HG02840 (cell line): ENCODE measurements around the gene GPBP1.
"Not testable (repeated sequence)": the region's sequence is repeated elsewhere in the genome, so short reads cannot be mapped to it uniquely, and the experiment has no call there.

Experiments
- ATAC-seq: cut with Tn5 transposase; IDR thresholded peaks from one replicate; pipeline ENCODE4 v1.9.1; 2021; ENCODE audit warnings: mild to moderate bottlenecking, moderate library complexity, moderate number of reproducible peaks; ENCODE audit not compliant: unreplicated experiment, low FRiP score

Gene GPBP1

DNA sequence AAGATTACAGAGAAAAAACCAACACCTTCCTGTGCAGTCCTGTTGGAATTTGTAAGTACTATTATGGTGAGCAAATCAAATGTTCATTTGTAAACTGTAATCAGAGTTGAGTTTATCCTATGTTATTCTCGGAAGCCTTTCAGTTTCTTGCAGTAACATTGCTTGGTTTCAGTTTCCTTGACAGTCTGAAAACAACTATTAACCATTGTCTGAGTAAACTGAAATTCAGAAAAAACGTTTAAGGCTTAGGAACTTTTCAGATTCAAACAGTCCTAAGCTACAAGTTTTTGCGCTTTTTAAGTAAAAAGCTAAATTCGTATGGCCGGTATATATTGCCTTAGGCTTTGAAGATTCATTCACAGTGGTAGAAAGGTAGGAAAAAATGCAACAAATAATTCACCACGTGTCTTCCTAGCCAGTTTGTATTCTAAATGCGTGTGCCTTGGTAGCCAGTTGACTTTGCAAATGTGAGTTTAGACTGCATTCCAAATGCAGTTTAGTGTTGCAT, 2.5 kb downstream of the GPBP1 start:
- ATAC-seq, result no peak

DNA sequence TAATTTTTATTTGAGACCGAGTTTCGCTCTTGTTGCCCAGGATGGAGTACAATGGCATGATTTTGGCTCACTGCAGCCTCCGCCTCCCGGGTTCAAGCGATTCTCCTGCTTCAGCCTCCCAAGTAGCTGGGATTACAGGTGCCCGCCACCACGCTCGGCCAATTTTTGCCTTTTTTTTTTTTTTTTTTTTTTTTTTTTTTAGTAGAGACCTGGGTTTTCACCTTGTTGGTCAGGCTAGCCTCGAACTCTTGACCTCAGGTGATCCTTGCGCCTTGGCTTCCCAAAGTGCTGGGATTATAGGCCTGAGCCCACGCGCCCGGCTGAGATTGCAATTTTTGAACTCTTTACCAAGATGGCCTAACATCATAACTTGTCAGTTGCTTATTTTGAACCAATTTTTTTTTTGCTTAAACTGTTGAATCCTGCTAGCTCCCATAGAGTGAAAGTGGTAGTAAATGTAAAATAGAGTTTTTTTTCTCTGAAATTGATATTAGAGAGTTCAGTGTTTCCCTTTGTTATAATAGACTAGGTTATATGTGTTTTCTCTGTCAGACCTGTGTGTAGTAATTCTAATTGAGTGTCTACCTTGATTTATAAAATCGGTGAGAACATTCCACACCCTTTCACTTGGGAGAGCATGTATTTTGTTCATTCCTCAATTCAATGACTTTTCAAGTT, 3.8 kb downstream of the GPBP1 start:
- no peak for ATAC-seq

DNA sequence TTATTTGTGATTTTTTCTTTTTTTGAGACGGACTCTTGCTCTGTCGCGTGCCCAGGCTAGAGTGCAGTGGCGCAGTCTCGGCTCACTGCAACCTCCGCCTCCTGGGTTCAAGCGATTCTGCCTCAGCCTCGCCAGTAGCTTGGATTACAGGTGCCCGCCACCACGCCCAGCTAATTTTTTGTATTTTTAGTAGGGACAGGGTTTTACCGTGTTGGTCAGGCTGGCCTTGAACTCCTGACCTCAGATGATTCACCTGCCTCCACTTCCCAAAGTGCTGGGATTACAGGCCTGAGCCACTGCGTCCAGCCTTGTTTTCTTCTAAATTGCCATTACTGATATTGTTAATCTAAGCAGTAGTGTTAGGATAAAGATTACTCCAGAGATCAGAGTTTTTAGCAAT, 4.4 kb downstream of the GPBP1 start:
- ATAC-seq, result not testable (repeated sequence)

DNA sequence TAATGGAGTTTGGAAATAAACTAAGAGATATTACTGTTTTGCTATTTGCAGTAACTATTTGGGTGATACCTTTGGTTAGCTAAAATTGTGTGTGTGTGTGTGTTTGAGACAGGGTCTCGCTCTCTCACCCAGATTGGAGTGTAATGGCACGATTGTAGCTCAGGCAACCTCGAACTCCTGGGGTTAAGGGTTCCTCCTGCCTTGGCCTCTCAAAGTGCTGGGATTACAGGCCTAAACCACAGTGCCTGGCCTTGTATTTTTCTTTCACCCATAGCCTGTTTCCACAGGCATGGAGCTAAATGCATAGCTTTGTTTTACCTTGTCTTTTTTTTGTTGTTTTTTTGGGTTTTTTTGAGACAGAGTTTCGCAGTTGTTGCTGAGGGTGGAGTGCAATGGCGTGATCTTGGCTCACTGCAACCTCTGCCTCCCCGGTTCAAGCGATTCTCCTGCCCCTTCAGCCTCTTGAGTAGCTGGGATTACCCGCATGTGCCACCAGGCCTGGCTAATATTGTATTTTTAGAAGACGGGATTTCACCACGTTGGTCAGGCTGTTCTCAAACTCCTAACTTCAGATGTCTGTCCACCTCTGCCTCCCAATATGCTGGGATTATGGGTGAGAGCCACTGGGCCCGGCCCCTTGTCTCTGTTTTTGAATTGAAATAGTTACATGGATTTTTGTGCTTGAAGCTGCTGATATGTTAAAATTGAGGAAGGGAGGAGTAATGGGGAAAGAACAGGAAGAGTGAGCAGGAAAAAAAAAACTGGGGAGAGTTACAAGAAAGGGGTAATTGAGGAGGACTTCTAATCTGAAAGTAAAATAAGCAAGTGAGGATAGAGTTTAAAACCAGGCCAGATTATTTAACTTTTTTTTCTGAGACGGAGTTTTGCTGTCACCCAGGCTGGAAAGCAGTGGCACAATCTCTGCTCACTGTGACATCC, 5.7 kb downstream of the GPBP1 start:
- ATAC-seq, result no peak

DNA sequence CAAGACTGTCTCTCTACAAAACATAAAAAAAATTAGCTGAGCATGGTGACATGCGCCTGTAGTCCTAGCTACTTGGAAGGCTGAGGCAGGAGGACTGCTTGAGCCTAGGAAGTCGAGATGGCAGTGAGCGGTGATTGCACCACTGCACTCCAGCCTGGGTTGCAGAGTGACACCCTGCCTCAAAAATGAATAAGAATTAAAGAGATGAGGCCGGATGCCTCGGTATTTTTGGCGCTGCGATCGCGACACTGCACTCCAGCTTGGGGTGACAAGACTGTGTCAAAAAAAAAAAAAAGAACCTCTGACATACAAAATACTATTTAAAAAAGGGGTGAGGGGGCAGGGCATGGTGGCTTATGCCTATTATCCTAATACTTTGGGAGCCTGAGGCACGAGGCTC, 7.3 kb downstream of the GPBP1 start:
- ATAC-seq, result no peak

DNA sequence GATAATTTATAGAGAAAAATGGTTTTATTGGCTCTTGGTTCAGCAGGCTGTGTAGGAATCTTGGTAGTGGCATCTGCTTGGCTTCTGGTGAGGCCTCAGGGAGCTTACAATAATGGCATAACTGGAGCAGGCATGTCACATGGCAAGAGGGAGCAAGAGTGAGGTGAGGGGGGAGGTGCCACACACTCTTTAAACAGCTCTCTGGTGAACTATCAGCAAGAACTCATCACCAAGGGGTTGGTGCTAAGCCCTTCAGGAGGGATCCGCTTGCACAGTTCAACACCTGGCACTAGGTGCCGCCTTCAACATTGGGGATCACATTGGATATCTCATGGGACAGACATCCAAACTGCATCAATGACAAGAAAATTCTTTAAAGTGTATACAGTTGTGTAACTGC, 10.5 kb downstream of the GPBP1 start:
- ATAC-seq, result no peak

DNA sequence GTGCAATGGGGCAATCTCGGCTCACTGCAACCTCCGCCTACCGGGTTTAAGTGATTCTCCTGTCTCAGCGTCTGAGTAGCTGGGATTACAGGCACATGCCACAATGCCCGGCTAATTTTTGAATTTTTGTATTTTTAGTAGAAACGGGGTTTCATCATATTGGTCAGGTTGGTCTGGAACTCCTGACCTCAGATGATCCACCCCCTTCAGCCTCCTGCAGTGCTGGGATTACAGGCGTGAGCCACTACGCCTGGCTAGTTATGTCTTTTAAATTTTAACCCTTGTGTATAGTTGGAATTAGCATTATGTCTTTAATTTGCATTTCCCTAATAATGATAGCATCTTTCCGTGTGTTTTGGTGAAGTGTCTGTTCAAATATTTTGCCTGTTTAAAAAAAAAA, 11.5 kb downstream of the GPBP1 start:
- no peak for ATAC-seq

DNA sequence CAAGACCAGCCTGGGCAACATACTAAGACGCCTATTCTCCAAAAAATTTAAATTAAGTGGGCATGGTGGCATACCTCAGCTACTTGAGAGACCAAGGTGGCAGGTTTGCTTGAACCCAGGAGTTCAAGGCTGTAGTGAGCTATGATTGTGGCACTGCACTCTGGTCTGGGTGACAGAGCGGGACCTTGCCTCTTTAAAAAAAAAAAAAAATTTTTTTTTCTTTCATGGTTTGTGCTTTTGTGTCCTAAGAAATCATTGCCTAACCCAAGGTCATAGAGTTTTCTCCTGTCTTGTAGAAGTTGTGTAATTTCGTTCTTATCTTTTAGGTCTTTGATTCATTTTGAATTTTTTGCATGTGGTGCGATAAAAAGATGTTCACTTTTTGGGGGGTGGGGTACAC, 12.3 kb downstream of the GPBP1 start:
- no peak for ATAC-seq

DNA sequence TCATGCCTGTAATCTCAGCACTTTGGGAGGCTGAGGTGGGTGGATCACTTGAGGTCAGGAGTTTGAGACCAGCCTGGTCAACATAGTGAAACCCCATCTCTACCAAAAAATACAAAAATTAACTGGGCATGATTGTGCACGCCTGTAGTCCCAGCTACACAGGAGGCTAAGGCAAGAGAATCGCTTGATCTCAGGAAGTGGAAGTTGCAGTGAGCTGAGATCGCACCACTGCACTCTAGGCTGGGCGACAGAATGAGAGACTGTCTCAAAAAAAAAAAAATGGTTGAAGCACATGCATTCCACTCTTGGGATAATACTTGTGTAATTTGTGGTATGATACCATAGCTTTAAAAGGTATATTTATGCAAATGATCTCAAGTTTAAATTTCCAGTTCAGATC, 14.1 kb downstream of the GPBP1 start:
- not testable (repeated sequence) for ATAC-seq

DNA sequence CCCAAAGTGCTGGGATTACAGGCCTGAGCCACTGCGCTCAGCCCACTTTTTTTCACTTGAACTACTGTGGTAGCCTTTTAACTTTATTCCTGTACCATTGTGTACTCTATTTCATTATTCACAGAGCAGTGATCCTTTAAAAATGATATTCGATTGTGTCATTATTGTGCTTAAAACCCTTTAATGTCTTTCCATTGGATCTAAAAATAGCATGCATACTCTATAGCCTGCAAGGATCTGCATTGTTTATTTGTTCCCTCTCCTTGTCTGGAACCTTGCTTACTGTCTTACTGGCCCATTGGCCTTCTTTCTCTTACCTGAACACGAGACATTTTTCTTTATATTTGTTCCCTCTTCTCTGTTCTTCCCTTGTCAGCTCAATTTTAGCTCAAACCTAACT, 15.7 kb downstream of the GPBP1 start:
- ATAC-seq, result no peak

DNA sequence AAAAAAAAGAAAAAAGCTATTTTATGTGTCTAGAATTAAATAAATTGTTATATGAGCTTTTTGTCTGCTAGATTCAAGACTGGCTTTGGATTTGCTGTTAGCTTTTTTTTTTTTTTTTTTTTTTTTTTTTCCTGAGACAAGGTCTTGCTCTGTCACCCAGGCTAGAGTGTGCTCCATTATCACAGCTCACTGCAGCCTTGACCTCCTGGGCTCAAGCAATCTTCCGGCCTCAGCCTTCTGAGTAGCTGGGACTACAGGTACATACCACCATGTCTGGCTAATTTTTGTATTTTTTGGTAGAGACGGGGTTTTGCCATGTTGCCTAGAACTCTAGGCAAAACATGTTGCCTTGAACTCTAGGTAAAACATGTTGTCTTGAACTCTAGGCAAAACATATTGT, 16.7 kb downstream of the GPBP1 start:
- no peak for ATAC-seq

DNA sequence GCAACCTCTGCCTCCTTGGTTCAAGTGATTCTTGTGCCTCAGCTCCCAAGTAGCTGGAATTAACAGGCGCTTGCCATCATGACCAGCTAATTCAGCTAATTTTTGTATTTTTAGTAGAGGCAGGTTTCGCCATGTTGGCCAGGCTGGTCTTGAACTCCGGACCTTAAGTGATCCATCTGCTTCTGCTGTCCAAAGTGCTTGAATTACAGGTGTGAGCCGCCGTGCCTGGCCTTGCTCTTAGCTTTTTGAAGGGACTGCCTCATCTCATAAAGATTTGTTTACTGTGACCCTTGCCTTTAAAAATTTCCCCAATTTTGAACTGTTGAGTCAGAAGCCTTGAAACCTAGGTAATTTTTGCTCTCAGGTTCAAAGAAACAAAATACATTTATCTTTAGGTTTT, 17.3 kb downstream of the GPBP1 start:
- ATAC-seq, result no peak

DNA sequence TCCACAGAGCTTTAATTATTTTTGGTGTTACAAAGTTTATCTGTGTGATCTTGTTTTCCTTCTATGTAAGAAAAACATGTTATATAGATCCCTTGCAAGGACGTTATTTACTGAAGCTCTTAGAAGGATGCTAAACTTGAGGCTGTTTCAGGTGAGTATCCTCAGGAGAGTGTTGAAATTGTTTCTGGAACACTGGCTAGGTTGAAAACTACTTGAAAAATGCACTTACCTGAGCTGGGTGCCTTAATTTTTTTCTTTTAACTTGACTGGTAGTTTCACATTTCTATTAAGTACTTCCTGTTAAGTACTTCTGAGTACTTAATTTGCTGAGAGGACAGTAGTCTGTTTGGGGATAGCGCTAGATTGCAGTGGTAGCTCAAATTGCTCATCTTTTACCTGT, 18.1 kb downstream of the GPBP1 start:
- no peak for ATAC-seq

DNA sequence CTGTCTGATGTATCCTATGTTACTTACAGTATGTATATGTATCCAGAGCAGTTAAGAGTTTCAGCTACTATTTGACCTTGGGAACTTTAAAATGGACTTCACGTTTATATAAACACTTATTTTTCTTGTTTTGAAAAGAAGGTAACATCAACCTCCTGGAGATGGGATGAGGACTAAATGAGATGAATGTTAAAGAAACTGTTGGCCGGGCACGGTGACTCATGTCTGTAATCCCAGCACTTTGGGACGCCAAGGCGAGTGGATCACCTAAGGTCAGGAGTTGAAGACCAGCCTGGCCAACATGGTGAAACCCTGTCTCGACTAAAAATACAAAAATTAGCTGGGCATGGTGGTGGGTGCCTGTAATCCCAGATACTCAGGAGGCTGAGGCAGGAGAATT, 19.0 kb downstream of the GPBP1 start:
- ATAC-seq, result not testable (repeated sequence)

DNA sequence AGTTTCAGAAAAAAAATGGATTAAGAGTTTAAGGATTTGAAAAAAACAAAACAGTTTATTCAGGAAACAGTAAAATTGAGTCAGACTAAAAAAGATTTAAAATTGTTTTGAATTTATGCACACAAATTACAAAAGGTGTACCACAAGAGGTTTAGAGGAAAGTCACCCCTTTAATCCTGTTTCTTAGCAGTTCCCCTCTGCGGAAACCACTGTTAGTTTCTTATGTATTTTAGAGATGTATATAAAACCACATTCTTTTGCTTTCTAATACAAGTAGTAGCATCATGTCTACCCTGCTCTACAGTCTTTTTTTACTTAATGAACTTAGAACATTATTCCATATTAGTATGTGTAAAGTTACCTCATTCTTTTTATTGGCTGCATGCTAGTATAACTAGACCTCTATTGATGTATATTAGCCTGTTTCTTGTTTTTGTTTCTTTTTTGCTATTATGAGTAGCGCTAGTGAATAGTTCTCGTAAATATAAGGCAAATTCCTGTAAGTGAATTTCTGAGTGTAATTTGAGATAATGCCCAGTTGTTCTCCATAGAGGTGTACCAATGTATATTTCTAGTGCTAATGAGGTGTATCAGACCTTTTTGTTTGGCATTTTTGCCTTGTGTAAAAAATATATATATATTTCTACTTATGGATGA, 20.0 kb downstream of the GPBP1 start:
- ATAC-seq, result no peak

DNA sequence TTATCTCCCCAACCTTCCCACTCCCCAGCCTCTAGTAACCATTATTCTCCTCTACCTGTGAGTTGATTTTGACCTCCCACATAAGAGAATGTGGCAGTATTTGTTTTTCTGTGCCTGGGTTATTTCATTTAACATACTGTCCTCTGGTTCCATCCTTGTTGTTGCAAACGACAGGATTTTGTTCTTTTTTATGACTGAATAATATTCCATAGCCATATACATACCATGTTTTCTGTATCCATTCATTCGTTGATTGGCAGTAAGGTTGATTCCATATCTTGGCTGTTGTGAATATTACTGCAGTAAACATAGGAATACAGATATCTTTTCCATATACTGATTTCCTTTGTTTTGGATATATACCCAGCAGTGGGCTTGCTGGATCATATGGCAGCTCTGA, 20.8 kb downstream of the GPBP1 start:
- ATAC-seq, result no peak

DNA sequence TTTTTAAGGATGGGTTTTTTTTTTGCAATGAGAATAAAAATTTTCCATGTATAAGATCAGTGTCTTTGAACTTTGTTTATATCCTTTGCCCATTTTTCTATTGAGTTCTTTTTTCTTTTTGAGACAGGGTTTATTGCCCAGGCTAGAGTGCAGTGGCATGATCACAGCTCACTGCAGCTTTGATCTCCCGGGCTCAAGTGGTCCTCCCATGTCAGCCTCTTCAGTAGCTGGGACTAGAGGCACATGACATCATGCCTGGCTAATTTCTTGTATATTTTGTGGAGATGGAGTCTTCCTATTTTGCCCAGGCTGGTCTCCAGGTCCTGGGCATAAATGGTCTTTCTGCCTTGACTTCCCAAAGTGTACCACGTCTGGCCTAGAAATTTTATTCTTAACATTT, 21.2 kb downstream of the GPBP1 start:
- ATAC-seq, result no peak

DNA sequence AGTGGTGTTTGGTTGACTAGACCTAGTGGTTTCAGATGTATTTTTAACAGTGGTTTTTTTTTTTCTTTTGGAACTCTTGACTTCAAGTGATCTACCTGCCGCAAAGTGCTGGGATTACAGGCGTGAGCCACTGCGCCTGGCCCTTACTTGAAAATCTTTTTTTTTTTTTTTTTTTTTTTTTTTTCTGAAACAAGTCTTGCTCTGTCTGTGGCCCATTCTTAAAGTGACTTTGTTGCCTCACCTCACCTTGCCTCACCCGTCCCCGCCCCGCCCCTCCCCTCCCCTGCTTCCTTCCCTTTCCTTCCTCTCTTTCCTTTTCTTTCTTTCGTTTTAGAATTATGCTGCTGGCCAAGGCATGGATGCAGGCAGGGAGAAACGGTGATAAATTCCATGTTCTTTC, 26.0 kb downstream of the GPBP1 start:
- ATAC-seq, result no peak

DNA sequence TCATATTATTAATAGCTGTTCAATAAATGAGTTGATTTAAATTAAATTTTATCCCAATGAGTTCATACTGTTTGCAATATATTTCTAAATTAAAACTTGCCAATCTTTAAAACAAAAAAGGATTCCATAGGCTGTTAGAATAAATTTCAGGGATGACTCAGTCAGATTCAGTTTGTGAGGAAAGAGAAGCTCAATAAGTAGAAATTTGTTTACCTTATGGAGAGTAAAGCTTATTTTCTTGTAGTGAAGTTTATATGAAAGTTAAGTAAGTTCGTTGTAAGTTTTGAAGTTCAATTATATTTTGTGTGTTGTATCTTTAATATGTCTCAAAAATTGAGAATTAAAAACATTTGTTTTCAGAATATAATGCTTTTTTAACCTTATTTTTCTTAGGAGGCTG, 29.0 kb downstream of the GPBP1 start:
- ATAC-seq, result no peak

DNA sequence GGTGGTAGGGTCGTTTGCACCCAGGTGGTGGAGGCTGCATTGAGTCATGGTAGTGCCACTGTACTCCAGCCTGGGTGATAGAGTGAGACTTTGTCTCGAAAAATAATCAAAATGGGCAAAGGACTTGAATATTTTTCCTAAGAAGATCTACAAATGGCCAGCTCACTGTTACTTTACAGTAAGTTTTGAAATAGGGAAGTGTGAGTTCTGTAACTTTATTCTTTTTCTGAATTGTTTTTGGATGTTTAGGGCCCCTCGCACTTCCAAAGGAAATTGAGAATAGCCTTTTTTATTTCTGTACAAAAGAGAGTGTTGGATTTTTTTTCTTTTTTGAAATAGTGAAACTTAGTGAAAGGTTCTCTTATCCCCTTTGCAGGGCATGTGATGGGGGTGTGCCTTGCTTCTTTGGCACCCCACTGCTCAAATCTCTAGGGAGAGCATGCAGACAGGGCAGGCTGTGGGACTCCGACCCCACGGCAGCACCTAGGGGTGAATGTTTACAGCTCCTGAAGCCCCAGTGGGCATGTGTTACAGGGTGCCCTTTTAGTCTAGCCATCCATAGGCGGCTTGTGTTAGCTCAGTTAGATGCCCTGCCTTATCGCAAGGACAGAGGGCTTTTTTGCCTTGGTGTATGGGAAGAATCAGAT, 33.3 kb downstream of the GPBP1 start:
- no peak for ATAC-seq

DNA sequence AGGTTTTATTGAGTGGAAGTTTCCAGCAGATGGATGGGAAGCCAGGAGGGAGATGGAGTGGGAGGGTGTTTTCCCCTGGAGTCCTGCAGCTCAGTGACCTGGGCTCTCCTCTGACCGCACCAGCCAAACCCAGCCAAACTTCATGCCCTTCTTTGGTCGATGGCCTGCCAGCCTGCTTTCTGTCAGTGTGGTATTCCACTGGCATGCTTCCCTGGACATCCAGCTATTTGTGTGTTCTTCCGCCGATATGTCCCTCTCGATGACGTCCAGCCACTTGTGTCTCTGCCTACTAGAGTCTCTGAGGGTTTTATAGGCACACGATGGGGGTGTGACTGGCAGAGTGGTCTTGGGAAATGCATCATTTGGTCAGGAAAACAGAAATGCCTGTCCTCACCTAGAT, 33.8 kb downstream of the GPBP1 start:
- no peak for ATAC-seq
